ENCODE results near the gene DEFB123. TPM values are rescaled to one million over a fixed set of nuclear protein-coding genes. Genes with fewer than 3 reads are reported as not detected.
A peak's percentile ranks its signal among the peaks of the same experiment; 100 is the strongest.

Gene DEFB123
- total and polyA plus RNA-seq, 9 of the 15 experiments (the other 6 are each of a cell fraction or from before 2014, with no cell fraction given): not detected

GRCh38 chr20:31497838-31498540 lies 57.6 kb downstream of the DEFB123 start (continued):
- no peak for TF ChIP-seq PHF8 (IDR thresholded peaks at IDR 0.05; ENCODE audit: borderline replicate concordance, low read length)
- no peak for TF ChIP-seq PHB (CRISPR knock-in tag; IDR thresholded peaks at IDR 0.05)
- no peak for TF ChIP-seq ZNF75A (CRISPR knock-in tag; IDR thresholded peaks at IDR 0.05)
- no peak for TF ChIP-seq DPF2 (IDR thresholded peaks at IDR 0.05)
- no peak for TF ChIP-seq PRDM10 (IDR thresholded peaks at IDR 0.05; ENCODE audit: partially characterized antibody)
- TF ChIP-seq EHMT2 (IDR thresholded peaks at IDR 0.05): no peak
- no peak for TF ChIP-seq E2F1 (CRISPR knock-in tag; IDR thresholded peaks at IDR 0.05)
- TF ChIP-seq ID3 (CRISPR knock-in tag; IDR thresholded peaks at IDR 0.05): no peak
- TF ChIP-seq ID3 (tag; IDR thresholded peaks at IDR 0.05): no peak
- peak; percentile 57; the same call in 1 of the 2 replicates for TF ChIP-seq RNF2 (IDR thresholded peaks at IDR 0.05)
- 0 out of 4 replicates have a peak, but pooled peaks of 1 of the 2 experiments have one; percentile 31 for TF ChIP-seq RCOR1 (IDR thresholded peaks at IDR 0.05; ENCODE audit: borderline replicate concordance in 1 of 2, low read depth in 2 of 2, low read length in 2 of 2)
- peak; percentile 72; the same call in 1 of the 2 replicates for TF ChIP-seq RREB1 (CRISPR knock-in tag; IDR thresholded peaks at IDR 0.05)
- no peak for TF ChIP-seq ARID3A (IDR thresholded peaks at IDR 0.05; ENCODE audit: borderline replicate concordance, low read depth, low read length)

All from K562 (cell line).